WTC11 (cell line): Measurements from ENCODE around the gene UBE2J2. TPM values are rescaled to one million over a fixed set of nuclear protein-coding genes. Genes with fewer than 3 reads are reported as not detected.

Experiments used
- ATAC-seq: fragments of 200-7000 bp; cut with Tn5 transposase; 2 replicates; pipeline ENCODE4 v1.10.0; 2021; ENCODE audit warnings: mild to moderate bottlenecking, moderate library complexity
- CTCF ChIA-PET: fragments of 300-600 bp; sonication (Branson Sonifier 250); formaldehyde crosslinking; loops from one replicate; lab custom pipeline; 2021; ENCODE audit warnings: antibody characterized with exemption; lab: Charles Lee
- POLR2A ChIA-PET: fragments of 350-600 bp; sonication (Branson Sonifier 250); formaldehyde crosslinking; loops from one replicate; lab custom pipeline; 2021; ENCODE audit warnings: antibody characterized with exemption; lab: Charles Lee
- DNase-seq: peaks from one replicate; pipeline ENCODE4 v3.0.0; 2021; ENCODE audit warnings: low spot score
- H3K27ac Mint-ChIP-seq: 2 replicates; pipeline ENCODE4 v1.8.0; 2021; ENCODE audit warnings: mixed read lengths
- H3K27me3 Mint-ChIP-seq: 2 replicates; pipeline ENCODE4 v1.8.0; 2021; ENCODE audit warnings: low read depth, mild to moderate bottlenecking, moderate library complexity, mixed read lengths
- H3K36me3 Mint-ChIP-seq: 2 replicates; pipeline ENCODE4 v1.8.0; 2021; ENCODE audit warnings: mixed read lengths
- H3K4me1 Mint-ChIP-seq: 2 replicates; pipeline ENCODE4 v1.8.0; 2022; ENCODE audit warnings: mixed read lengths
- H3K4me3 Mint-ChIP-seq: 2 replicates; pipeline ENCODE4 v1.8.0; 2021; ENCODE audit warnings: mild to moderate bottlenecking, moderate library complexity, mixed read lengths
- H3K9me3 Mint-ChIP-seq: 2 replicates; pipeline ENCODE4 v1.8.0; 2021; ENCODE audit warnings: mixed read lengths
- ELF4 ChIP-seq: sonication (generic); formaldehyde crosslinking; IDR thresholded peaks from 2 replicates; pipeline ENCODE4 v1.8.1; 2022; ENCODE audit warnings: low read depth, mild to moderate bottlenecking, moderate library complexity, missing genetic modification reagents
- EMX1 ChIP-seq: fragments of 250-450 bp; sonication (Bioruptor Pico); IDR thresholded peaks from 2 replicates; pipeline ENCODE4 v1.8.0; 2021; ENCODE audit warnings: mild to moderate bottlenecking
- ESRRA ChIP-seq: sonication (generic); formaldehyde crosslinking; IDR thresholded peaks from 2 replicates; pipeline ENCODE4 v1.8.1; 2022; ENCODE audit warnings: mild to moderate bottlenecking, missing genetic modification reagents, borderline replicate concordance
- ETV6 ChIP-seq: sonication (generic); formaldehyde crosslinking; IDR thresholded peaks from 2 replicates; pipeline ENCODE4 v1.8.1; 2022; ENCODE audit warnings: mild to moderate bottlenecking, missing genetic modification reagents
- FOXK1 ChIP-seq: sonication (generic); formaldehyde crosslinking; IDR thresholded peaks from 2 replicates; pipeline ENCODE4 v1.8.0; 2022; ENCODE audit warnings: mild to moderate bottlenecking, moderate library complexity, missing genetic modification reagents
- FOXP1 ChIP-seq: sonication (generic); formaldehyde crosslinking; IDR thresholded peaks from 2 replicates; pipeline ENCODE4 v1.8.0; 2022; ENCODE audit warnings: missing genetic modification reagents, mild to moderate bottlenecking, moderate library complexity, borderline replicate concordance
- NR3C1 ChIP-seq: sonication (generic); formaldehyde crosslinking; conservative IDR thresholded peaks from 2 replicates; pipeline ENCODE4 v1.8.1; 2023; ENCODE audit warnings: low read depth, mild to moderate bottlenecking, missing genetic modification reagents
- OVOL2 ChIP-seq: fragments of 250-450 bp; sonication (Bioruptor Pico); IDR thresholded peaks from 2 replicates; pipeline ENCODE4 v1.9.0; 2021; ENCODE audit warnings: mild to moderate bottlenecking, borderline replicate concordance
- RELA ChIP-seq: sonication (generic); formaldehyde crosslinking; IDR thresholded peaks from 2 replicates; pipeline ENCODE4 v1.8.1; 2022; ENCODE audit warnings: missing genetic modification reagents, mild to moderate bottlenecking, borderline replicate concordance
- TCF7 ChIP-seq: sonication (generic); formaldehyde crosslinking; IDR thresholded peaks from 2 replicates; pipeline ENCODE4 v1.8.0; 2022; ENCODE audit warnings: mild to moderate bottlenecking, low read depth, missing genetic modification reagents, moderate library complexity
- TP53 ChIP-seq: sonication (generic); formaldehyde crosslinking; IDR thresholded peaks from 2 replicates; pipeline ENCODE4 v1.8.1; 2023; ENCODE audit warnings: mild to moderate bottlenecking, missing genetic modification reagents
- ZNF219 ChIP-seq: sonication (generic); formaldehyde crosslinking; IDR thresholded peaks from 2 replicates; pipeline ENCODE4 v1.8.0; 2023; ENCODE audit warnings: missing genetic modification reagents, mild to moderate bottlenecking, borderline replicate concordance
- ZNF232 ChIP-seq: sonication (generic); formaldehyde crosslinking; IDR thresholded peaks from 2 replicates; pipeline ENCODE4 v1.8.0; 2022; ENCODE audit warnings: mild to moderate bottlenecking, missing genetic modification reagents
- ZNF423 ChIP-seq: fragments of 250-450 bp; sonication (Bioruptor Pico); IDR thresholded peaks from 2 replicates; pipeline ENCODE4 v2.1.2; 2022; ENCODE audit warnings: mild to moderate bottlenecking, moderate library complexity
- total RNA-seq: library from RNA; stranded (reverse); gene quantifications from 3 replicates; pipeline ENCODE4 v1.2.3, GENCODE V29; 2021
- TF ChIP-seq, protein P1 (sequence below): sonication (generic); formaldehyde crosslinking; IDR thresholded peaks from 2 replicates; pipeline ENCODE4 v1.8.1; 2022; ENCODE audit warnings: missing genetic modification reagents, borderline replicate concordance
- TF ChIP-seq, protein P2 (sequence below): fragments of 250-450 bp; sonication (Bioruptor Pico); IDR thresholded peaks from 2 replicates; pipeline ENCODE4 v2.1.2; 2022; ENCODE audit warnings: mild to moderate bottlenecking, moderate library complexity
- TF ChIP-seq, protein P3 (sequence below): sonication (generic); formaldehyde crosslinking; IDR thresholded peaks from 2 replicates; pipeline ENCODE4 v1.8.1; 2022; ENCODE audit warnings: low read depth, mild to moderate bottlenecking, moderate library complexity, missing genetic modification reagents, borderline replicate concordance
- TF ChIP-seq, protein P4 (sequence below): sonication (generic); formaldehyde crosslinking; IDR thresholded peaks from 2 replicates; pipeline ENCODE4 v1.8.1; 2023; ENCODE audit warnings: mild to moderate bottlenecking, missing genetic modification reagents
- TF ChIP-seq, protein P5 (sequence below): fragments of 250-450 bp; sonication (Bioruptor Pico); IDR thresholded peaks from 2 replicates; pipeline ENCODE4 v1.8.0; 2021; ENCODE audit warnings: mild to moderate bottlenecking
- TF ChIP-seq, protein P6 (sequence below): fragments of 250-450 bp; sonication (Bioruptor Pico); IDR thresholded peaks from 2 replicates; pipeline ENCODE4 v1.9.0; 2021; ENCODE audit warnings: mild to moderate bottlenecking, borderline replicate concordance
- TF ChIP-seq, protein P7 (sequence below): fragments of 250-450 bp; sonication (Bioruptor Pico); IDR thresholded peaks from 2 replicates; pipeline ENCODE4 v1.9.0; 2021; ENCODE audit warnings: mild to moderate bottlenecking

UBE2J2 gene
- total RNA-seq, 1 experiment from 2014 or later: 72.2 TPM

DNA sequence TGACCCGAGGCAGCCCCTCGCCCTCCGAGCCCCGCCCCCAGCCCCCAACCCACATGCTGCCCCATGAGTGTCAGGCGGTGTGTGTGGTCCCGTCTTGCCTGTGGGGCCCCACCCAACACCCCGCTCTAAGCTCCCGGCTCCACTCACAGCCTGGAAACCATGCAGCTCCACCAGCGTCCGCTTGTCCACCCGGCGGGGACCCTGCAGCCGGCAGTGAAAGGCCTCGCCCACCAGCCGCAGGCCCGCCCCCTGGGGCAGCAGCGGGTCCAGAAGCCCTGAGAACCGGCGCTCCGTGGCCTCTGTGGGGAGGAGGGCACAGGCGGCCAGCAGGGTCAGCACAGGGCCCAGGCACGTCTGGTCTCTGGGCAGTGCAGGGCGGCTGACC, 29.9 kb downstream of the UBE2J2 start:
- ChIA-PET POLR2A (no interaction called here), CTCF (interaction anchor here (0.8 kb wide), 1 partner anchor 48 kb away, joined by 3 read pairs; no protein-coding TSS in a partner anchor)
- Mint-ChIP-seq H3K9me3 (no peaks in the 10 kb centered on the region), H3K4me1 (no peaks in the 10 kb centered on the region), H3K27ac (no peak overlapping the region), H3K27me3 (no peaks in the 10 kb centered on the region), H3K4me3 (no peak overlapping the region), H3K36me3 (no peaks in the 10 kb centered on the region)
- ATAC-seq (no peak), DNase-seq (no peak)
- TF ChIP-seq, protein P1, sequence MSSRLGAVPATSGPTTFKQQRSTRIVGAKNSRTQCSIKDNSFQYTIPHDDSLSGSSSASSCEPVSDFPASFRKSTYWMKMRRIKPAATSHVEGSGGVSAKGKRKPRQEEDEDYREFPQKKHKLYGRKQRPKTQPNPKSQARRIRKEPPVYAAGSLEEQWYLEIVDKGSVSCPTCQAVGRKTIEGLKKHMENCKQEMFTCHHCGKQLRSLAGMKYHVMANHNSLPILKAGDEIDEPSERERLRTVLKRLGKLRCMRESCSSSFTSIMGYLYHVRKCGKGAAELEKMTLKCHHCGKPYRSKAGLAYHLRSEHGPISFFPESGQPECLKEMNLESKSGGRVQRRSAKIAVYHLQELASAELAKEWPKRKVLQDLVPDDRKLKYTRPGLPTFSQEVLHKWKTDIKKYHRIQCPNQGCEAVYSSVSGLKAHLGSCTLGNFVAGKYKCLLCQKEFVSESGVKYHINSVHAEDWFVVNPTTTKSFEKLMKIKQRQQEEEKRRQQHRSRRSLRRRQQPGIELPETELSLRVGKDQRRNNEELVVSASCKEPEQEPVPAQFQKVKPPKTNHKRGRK: no peak
- TF ChIP-seq, protein P2, sequence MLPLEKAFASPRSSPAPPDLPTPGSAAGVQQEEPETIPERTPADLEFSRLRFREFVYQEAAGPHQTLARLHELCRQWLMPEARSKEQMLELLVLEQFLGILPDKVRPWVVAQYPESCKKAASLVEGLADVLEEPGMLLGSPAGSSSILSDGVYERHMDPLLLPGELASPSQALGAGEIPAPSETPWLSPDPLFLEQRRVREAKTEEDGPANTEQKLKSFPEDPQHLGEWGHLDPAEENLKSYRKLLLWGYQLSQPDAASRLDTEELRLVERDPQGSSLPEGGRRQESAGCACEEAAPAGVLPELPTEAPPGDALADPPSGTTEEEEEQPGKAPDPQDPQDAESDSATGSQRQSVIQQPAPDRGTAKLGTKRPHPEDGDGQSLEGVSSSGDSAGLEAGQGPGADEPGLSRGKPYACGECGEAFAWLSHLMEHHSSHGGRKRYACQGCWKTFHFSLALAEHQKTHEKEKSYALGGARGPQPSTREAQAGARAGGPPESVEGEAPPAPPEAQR (CRISPR knock-in tag): no peak
- TF ChIP-seq RELA (CRISPR knock-in tag): no peak
- TF ChIP-seq FOXP1 (CRISPR knock-in tag): no peak
- TF ChIP-seq, protein P3, sequence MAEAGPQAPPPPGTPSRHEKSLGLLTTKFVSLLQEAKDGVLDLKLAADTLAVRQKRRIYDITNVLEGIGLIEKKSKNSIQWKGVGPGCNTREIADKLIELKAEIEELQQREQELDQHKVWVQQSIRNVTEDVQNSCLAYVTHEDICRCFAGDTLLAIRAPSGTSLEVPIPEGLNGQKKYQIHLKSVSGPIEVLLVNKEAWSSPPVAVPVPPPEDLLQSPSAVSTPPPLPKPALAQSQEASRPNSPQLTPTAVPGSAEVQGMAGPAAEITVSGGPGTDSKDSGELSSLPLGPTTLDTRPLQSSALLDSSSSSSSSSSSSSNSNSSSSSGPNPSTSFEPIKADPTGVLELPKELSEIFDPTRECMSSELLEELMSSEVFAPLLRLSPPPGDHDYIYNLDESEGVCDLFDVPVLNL: no peak
- no peak for TF ChIP-seq ZNF232 (CRISPR knock-in tag)

DNA sequence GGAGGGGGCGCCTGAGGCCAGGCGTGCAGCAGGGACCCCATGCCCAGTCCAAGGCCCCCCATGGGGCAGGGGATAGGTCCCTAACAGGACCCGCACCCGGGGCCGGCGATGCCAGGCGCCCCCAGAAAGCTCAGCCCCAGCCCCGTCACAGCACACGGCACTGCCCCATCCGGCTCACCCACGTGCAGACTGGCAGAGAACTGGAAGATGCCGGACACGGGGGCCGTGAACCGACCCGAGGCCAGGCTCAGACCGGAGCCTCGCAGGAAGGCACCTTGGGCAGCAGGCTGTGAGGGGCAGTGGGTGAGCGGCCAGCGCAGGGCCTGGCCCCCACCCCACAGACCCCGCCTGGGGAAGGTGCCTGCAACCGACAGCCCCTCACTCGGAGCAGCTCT, 30.4 kb downstream of the UBE2J2 start:
- H3K9me3 Mint-ChIP-seq: no peaks in the 10 kb centered on the region
- DNase-seq (no peak), ATAC-seq (no peak)
- H3K27me3 Mint-ChIP-seq: no peaks in the 10 kb centered on the region
- no peaks in the 10 kb centered on the region for H3K36me3 Mint-ChIP-seq
- H3K27ac Mint-ChIP-seq: no peak overlapping the region
- H3K4me3 Mint-ChIP-seq: no peak overlapping the region
- POLR2A ChIA-PET: no interaction called here
- CTCF ChIA-PET: no interaction called here
- H3K4me1 Mint-ChIP-seq: no peaks in the 10 kb centered on the region
- TF ChIP-seq, protein P4, sequence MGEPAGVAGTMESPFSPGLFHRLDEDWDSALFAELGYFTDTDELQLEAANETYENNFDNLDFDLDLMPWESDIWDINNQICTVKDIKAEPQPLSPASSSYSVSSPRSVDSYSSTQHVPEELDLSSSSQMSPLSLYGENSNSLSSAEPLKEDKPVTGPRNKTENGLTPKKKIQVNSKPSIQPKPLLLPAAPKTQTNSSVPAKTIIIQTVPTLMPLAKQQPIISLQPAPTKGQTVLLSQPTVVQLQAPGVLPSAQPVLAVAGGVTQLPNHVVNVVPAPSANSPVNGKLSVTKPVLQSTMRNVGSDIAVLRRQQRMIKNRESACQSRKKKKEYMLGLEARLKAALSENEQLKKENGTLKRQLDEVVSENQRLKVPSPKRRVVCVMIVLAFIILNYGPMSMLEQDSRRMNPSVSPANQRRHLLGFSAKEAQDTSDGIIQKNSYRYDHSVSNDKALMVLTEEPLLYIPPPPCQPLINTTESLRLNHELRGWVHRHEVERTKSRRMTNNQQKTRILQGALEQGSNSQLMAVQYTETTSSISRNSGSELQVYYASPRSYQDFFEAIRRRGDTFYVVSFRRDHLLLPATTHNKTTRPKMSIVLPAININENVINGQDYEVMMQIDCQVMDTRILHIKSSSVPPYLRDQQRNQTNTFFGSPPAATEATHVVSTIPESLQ (CRISPR knock-in tag): no peak
- TF ChIP-seq OVOL2 (CRISPR knock-in tag): no peak
- no peak for TF ChIP-seq ZNF219 (CRISPR knock-in tag)
- TF ChIP-seq, protein P5, sequence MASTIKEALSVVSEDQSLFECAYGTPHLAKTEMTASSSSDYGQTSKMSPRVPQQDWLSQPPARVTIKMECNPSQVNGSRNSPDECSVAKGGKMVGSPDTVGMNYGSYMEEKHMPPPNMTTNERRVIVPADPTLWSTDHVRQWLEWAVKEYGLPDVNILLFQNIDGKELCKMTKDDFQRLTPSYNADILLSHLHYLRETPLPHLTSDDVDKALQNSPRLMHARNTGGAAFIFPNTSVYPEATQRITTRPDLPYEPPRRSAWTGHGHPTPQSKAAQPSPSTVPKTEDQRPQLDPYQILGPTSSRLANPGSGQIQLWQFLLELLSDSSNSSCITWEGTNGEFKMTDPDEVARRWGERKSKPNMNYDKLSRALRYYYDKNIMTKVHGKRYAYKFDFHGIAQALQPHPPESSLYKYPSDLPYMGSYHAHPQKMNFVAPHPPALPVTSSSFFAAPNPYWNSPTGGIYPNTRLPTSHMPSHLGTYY: no peak
- TF ChIP-seq RELA (CRISPR knock-in tag): no peak
- TF ChIP-seq ELF4 (CRISPR knock-in tag): no peak
- no peak for TF ChIP-seq EMX1
- TF ChIP-seq TCF7 (CRISPR knock-in tag): no peak
- TF ChIP-seq, protein P6, sequence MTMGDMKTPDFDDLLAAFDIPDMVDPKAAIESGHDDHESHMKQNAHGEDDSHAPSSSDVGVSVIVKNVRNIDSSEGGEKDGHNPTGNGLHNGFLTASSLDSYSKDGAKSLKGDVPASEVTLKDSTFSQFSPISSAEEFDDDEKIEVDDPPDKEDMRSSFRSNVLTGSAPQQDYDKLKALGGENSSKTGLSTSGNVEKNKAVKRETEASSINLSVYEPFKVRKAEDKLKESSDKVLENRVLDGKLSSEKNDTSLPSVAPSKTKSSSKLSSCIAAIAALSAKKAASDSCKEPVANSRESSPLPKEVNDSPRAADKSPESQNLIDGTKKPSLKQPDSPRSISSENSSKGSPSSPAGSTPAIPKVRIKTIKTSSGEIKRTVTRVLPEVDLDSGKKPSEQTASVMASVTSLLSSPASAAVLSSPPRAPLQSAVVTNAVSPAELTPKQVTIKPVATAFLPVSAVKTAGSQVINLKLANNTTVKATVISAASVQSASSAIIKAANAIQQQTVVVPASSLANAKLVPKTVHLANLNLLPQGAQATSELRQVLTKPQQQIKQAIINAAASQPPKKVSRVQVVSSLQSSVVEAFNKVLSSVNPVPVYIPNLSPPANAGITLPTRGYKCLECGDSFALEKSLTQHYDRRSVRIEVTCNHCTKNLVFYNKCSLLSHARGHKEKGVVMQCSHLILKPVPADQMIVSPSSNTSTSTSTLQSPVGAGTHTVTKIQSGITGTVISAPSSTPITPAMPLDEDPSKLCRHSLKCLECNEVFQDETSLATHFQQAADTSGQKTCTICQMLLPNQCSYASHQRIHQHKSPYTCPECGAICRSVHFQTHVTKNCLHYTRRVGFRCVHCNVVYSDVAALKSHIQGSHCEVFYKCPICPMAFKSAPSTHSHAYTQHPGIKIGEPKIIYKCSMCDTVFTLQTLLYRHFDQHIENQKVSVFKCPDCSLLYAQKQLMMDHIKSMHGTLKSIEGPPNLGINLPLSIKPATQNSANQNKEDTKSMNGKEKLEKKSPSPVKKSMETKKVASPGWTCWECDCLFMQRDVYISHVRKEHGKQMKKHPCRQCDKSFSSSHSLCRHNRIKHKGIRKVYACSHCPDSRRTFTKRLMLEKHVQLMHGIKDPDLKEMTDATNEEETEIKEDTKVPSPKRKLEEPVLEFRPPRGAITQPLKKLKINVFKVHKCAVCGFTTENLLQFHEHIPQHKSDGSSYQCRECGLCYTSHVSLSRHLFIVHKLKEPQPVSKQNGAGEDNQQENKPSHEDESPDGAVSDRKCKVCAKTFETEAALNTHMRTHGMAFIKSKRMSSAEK: no peak
- no peak for TF ChIP-seq ETV6
- no peak for TF ChIP-seq ZNF423 (CRISPR knock-in tag)
- TF ChIP-seq, protein P7, sequence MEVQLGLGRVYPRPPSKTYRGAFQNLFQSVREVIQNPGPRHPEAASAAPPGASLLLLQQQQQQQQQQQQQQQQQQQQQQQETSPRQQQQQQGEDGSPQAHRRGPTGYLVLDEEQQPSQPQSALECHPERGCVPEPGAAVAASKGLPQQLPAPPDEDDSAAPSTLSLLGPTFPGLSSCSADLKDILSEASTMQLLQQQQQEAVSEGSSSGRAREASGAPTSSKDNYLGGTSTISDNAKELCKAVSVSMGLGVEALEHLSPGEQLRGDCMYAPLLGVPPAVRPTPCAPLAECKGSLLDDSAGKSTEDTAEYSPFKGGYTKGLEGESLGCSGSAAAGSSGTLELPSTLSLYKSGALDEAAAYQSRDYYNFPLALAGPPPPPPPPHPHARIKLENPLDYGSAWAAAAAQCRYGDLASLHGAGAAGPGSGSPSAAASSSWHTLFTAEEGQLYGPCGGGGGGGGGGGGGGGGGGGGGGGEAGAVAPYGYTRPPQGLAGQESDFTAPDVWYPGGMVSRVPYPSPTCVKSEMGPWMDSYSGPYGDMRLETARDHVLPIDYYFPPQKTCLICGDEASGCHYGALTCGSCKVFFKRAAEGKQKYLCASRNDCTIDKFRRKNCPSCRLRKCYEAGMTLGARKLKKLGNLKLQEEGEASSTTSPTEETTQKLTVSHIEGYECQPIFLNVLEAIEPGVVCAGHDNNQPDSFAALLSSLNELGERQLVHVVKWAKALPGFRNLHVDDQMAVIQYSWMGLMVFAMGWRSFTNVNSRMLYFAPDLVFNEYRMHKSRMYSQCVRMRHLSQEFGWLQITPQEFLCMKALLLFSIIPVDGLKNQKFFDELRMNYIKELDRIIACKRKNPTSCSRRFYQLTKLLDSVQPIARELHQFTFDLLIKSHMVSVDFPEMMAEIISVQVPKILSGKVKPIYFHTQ: no peak
- no peak for TF ChIP-seq TP53 (CRISPR knock-in tag)
- no peak for TF ChIP-seq ESRRA
- TF ChIP-seq NR3C1 (CRISPR knock-in tag): no peak
- no peak for TF ChIP-seq FOXK1 (CRISPR knock-in tag)
